ENCODE measurements around the gene IL12A. TPM values are rescaled to one million over a fixed set of nuclear protein-coding genes. Genes with fewer than 3 reads are reported as not detected.

The IL12A gene
- total and polyA plus RNA-seq, 2 of the 8 experiments (the other 6 are each of a cell fraction or from before 2014, with no cell fraction given) = 0.41 to 0.92 TPM

- no peak overlapping the region for H3K18ac ChIP-seq (ENCODE audit: extremely low read depth, low read length)
- no peak overlapping the region for H2AFZ ChIP-seq (ENCODE audit: low read length)
- H3K79me1 ChIP-seq (ENCODE audit: low read depth, low read length) = no peaks in the 10 kb centered on the region
- H3K27me3 ChIP-seq (replicated peaks in 1 of 4; ENCODE audit: control insufficient read depth in 3 of 4, extremely low read depth in 1 of 4, insufficient read depth in 3 of 4, low read length in 3 of 4) = no peaks in the 10 kb centered on the region
- no peaks in the 10 kb centered on the region for H3K23me2 ChIP-seq (ENCODE audit: low read depth, low read length)
- H4K8ac ChIP-seq (ENCODE audit: extremely low read depth, insufficient read depth, low read length) = no peak overlapping the region
- no peak overlapping the region for H3K4me3 ChIP-seq (ENCODE audit: extremely low read depth in 1 of 4, insufficient read depth in 2 of 4, low read depth in 3 of 4, low read length in 4 of 4)
- no peak overlapping the region for H3K14ac ChIP-seq (ENCODE audit: insufficient read length)
- H2BK15ac ChIP-seq (ENCODE audit: low read length) = no peak overlapping the region
- CTCF ChIA-PET (ENCODE audit: partially characterized antibody) = interaction anchor here (1.0 to 3.7 kb wide), 4 partner anchors 8 to 17 kb away, joined by 3 to 20 read pairs (median 3); no protein-coding TSS in a partner anchor
- H3K23ac ChIP-seq (ENCODE audit: insufficient read length) = no peak overlapping the region
- POLR2A ChIA-PET (ENCODE audit: partially characterized antibody) = no interaction called here
- H3K56ac ChIP-seq (replicated peaks; ENCODE audit: insufficient read length, low read depth, low read length) = no peak overlapping the region
- no peak overlapping the region for H2BK5ac ChIP-seq (ENCODE audit: low read depth, low read length)
- H3K4me2 ChIP-seq (ENCODE audit: insufficient read depth in 1 of 2, low read depth in 2 of 2, low read length in 2 of 2) = no peak overlapping the region
- H3K79me2 ChIP-seq (ENCODE audit: control insufficient read depth in 1 of 2, insufficient read depth in 2 of 2, low read length in 2 of 2) = no peaks in the 10 kb centered on the region
- H3K4ac ChIP-seq (replicated peaks; ENCODE audit: insufficient read length, low read depth, low read length) = no peak overlapping the region
- WGBS, 2 experiments (ENCODE audit: extremely low coverage in 1 of 2, insufficient coverage in 1 of 2, insufficient read length in 1 of 2, insufficient replicate concordance in 2 of 2, low coverage in 1 of 2, low lambda C conversion rate in 2 of 2, missing lambda C conversion rate in 1 of 2) = 94% methylated on average over 1 of the region's 1 CpG; no CpG with 5 or more reads in 1 of the 2 experiments
- no peak overlapping the region for H3K27ac ChIP-seq (ENCODE audit: low read depth, low read length)
- no peak overlapping the region for H4K91ac ChIP-seq (replicated peaks; ENCODE audit: insufficient read length, low read length)
- no peak overlapping the region for H2BK20ac ChIP-seq (ENCODE audit: low read length)
- no peak overlapping the region for H4K5ac ChIP-seq (ENCODE audit: insufficient read length, low read depth, low read length)
- H2BK120ac ChIP-seq (replicated peaks; ENCODE audit: low read depth, low read length) = no peak overlapping the region
- no peak overlapping the region for H3K9ac ChIP-seq (replicated peaks in 1 of 4; ENCODE audit: extremely low read depth in 1 of 4, low read depth in 3 of 4, low read length in 3 of 4)
- H3K36me3 ChIP-seq (ENCODE audit: control insufficient read depth in 2 of 4, insufficient read depth in 4 of 4, low read length in 3 of 4) = no peaks in the 10 kb centered on the region
- FAIRE-seq = no peak
- H4K20me1 ChIP-seq (replicated peaks in 1 of 2; ENCODE audit: control insufficient read depth in 1 of 2, insufficient read depth in 2 of 2, low read length in 2 of 2) = no peaks in the 10 kb centered on the region
- no peak overlapping the region for H2BK12ac ChIP-seq (ENCODE audit: low read depth, low read length)
- no peaks in the 10 kb centered on the region for H3K9me3 ChIP-seq (ENCODE audit: insufficient read depth in 2 of 2, low read depth in 1 of 2, low read length in 1 of 2)
- no peak overlapping the region for H2AK5ac ChIP-seq (ENCODE audit: low read depth, low read length)
- no peaks in the 10 kb centered on the region for H3K4me1 ChIP-seq (replicated peaks in 1 of 4; ENCODE audit: control insufficient read depth in 3 of 4, insufficient read depth in 4 of 4, low read length in 3 of 4)
- no peak for DNase-seq (ENCODE audit: low read depth in 1 of 2, low spot score in 2 of 2)
- no peak for TF ChIP-seq YY1 (IDR thresholded peaks at IDR 0.05; ENCODE audit: low read depth, low read length)
- no peak for TF ChIP-seq CTCF (IDR thresholded peaks at IDR 0.05; ENCODE audit: control extremely low read depth in 1 of 3, insufficient read depth in 1 of 3, low read depth in 1 of 3, low read length in 3 of 3)
- no peak for TF ChIP-seq ATF2 (IDR thresholded peaks at IDR 0.05; ENCODE audit: low read length)
- TF ChIP-seq CHD1 (IDR thresholded peaks at IDR 0.05; ENCODE audit: low read depth, low read length) = no peak
- no peak for TF ChIP-seq SIX5 (IDR thresholded peaks at IDR 0.05; ENCODE audit: low read depth, low read length)
- TF ChIP-seq KDM5A (IDR thresholded peaks at IDR 0.05; ENCODE audit: low read length) = no peak
- no peak for TF ChIP-seq ATF3 (IDR thresholded peaks at IDR 0.05; ENCODE audit: insufficient read depth, low read depth, low read length)
- no peak for TF ChIP-seq BRCA1 (IDR thresholded peaks at IDR 0.05; ENCODE audit: low read depth, low read length)
- no peak for TF ChIP-seq TCF12 (IDR thresholded peaks at IDR 0.05; ENCODE audit: low read depth, low read length)
- TF ChIP-seq EGR1 (IDR thresholded peaks at IDR 0.05; ENCODE audit: borderline replicate concordance, low read depth, low read length) = no peak
Measured at GRCh38 chr3:160023476-160023875, 34.8 kb downstream of the IL12A start.
